IMR-90 (cell line): ENCODE data around the gene KAZN. TPM values are rescaled to one million over a fixed set of nuclear protein-coding genes. Genes with fewer than 3 reads are reported as not detected.

Source experiments
- ATAC-seq: fragments of 200-7000 bp; cut with Tn5 transposase; 2 replicates; pipeline ENCODE4 v1.9.1; 2020; ENCODE audit warnings: low read depth, mild to moderate bottlenecking, moderate library complexity
- BruUV-seq: library from RNA; stranded (reverse); fragments of 400-500 nt; replicated peaks from 2 replicates; lab custom pipeline; 2021; lab: Mats Ljungman, UMichigan
- CTCF ChIA-PET: fragments of 300-600 bp; formaldehyde crosslinking; extraction: SDS; loops from one replicate; lab custom pipeline; 2021; ENCODE audit warnings: antibody characterized with exemption; lab: Yijun Ruan, JAX
- POLR2A ChIA-PET: fragments of 300-600 bp; sonication (Branson Sonifier 250); formaldehyde crosslinking; loops from one replicate; lab custom pipeline; 2022; ENCODE audit warnings: antibody characterized with exemption; ENCODE audit not compliant: unreplicated experiment; lab: Charles Lee
- DNase-seq: peaks from one replicate; pipeline ENCODE4 v3.0.0; 2013
- H2AFZ ChIP-seq: replicated peaks from 2 replicates; pipeline ENCODE3; 2013; ENCODE audit warnings: low read length, mild to moderate bottlenecking; ENCODE audit not compliant: poor library complexity
- H2AK5ac ChIP-seq: 2 replicates; pipeline ENCODE4 v1.6.1; 2013; ENCODE audit warnings: low read depth, low read length, inconsistent platforms
- H2AK9ac ChIP-seq: replicated peaks from 2 replicates; pipeline ENCODE3; 2013; ENCODE audit warnings: mild to moderate bottlenecking, low read depth, low read length, moderate library complexity; ENCODE audit not compliant: poor library complexity
- H2BK120ac ChIP-seq: 2 replicates; pipeline ENCODE4 v1.6.1; 2013; ENCODE audit warnings: low read depth, low read length, inconsistent platforms
- H2BK15ac ChIP-seq: 3 replicates; pipeline ENCODE4 v1.6.1; 2013; ENCODE audit warnings: low read depth, low read length, inconsistent platforms
- H2BK20ac ChIP-seq: 2 replicates; pipeline ENCODE4 v1.6.1; 2013; ENCODE audit warnings: low read depth, mild to moderate bottlenecking, inconsistent platforms, low read length, moderate library complexity
- H2BK5ac ChIP-seq: 2 replicates; pipeline ENCODE4 v1.6.1; 2013; ENCODE audit warnings: mild to moderate bottlenecking, low read depth, low read length, inconsistent platforms; ENCODE audit not compliant: poor library complexity, severe bottlenecking
- H3K14ac ChIP-seq: replicated peaks from 2 replicates; pipeline ENCODE4 v1.6.1; 2013; ENCODE audit warnings: low read depth, low read length, inconsistent platforms
- H3K18ac ChIP-seq: 2 replicates; pipeline ENCODE4 v1.6.1; 2013; ENCODE audit warnings: low read depth, low read length, control low read depth
- H3K23ac ChIP-seq: 2 replicates; pipeline ENCODE4 v1.6.1; 2013; ENCODE audit warnings: low read depth, low read length, inconsistent platforms
- H3K27ac ChIP-seq: 2 replicates; pipeline ENCODE4 v1.5.1; 2013; ENCODE audit warnings: mild to moderate bottlenecking, control low read depth, low read length; ENCODE audit not compliant: insufficient read depth
- H3K27me3 ChIP-seq: 2 replicates; pipeline ENCODE4 v1.6.1; 2013; ENCODE audit warnings: low read length; ENCODE audit not compliant: control insufficient read depth, insufficient read depth
- H3K36me3 ChIP-seq: 2 replicates; pipeline ENCODE4 v1.6.1; 2013; ENCODE audit warnings: low read length, mixed read lengths; ENCODE audit not compliant: control insufficient read depth, insufficient read depth
- H3K4ac ChIP-seq: 2 replicates; pipeline ENCODE4 v1.6.1; 2013; ENCODE audit warnings: low read depth, low read length, inconsistent platforms
- H3K4me1 ChIP-seq: 2 replicates; pipeline ENCODE4 v1.6.1; 2013; ENCODE audit warnings: low read length, mixed read lengths; ENCODE audit not compliant: control insufficient read depth, insufficient read depth
- H3K4me2 ChIP-seq: 2 replicates; pipeline ENCODE4 v1.6.1; 2013; ENCODE audit warnings: low read depth, mild to moderate bottlenecking, control low read depth, low read length, moderate library complexity
- H3K4me3 ChIP-seq: 2 replicates; pipeline ENCODE4 v1.5.1; 2013; ENCODE audit warnings: low read depth, mild to moderate bottlenecking, control low read depth, low read length, moderate library complexity; ENCODE audit not compliant: insufficient read depth
- H3K56ac ChIP-seq: 2 replicates; pipeline ENCODE4 v1.6.1; 2013; ENCODE audit warnings: low read length, inconsistent platforms; ENCODE audit not compliant: insufficient read depth; ENCODE audit errors: extremely low read depth
- H3K79me1 ChIP-seq, 2 experiments: 2 replicates each; pipeline ENCODE4 v1.6.1; 2013; ENCODE audit warnings: low read length in 2 of 2, inconsistent platforms in 1 of 2, low read depth in 1 of 2
- H3K9ac ChIP-seq: 2 replicates; pipeline ENCODE4 v1.6.1; 2013; ENCODE audit warnings: low read depth, low read length, control low read depth
- H3K9me1 ChIP-seq: 2 replicates; pipeline ENCODE4 v1.6.1; 2013; ENCODE audit warnings: low read length, inconsistent platforms; ENCODE audit not compliant: insufficient read depth
- H3K9me3 ChIP-seq: 2 replicates; pipeline ENCODE4 v1.6.1; 2013; ENCODE audit warnings: low read length; ENCODE audit not compliant: control insufficient read depth, insufficient read depth
- H4K20me1 ChIP-seq: 2 replicates; pipeline ENCODE4 v1.6.1; 2013; ENCODE audit warnings: low read length, inconsistent platforms; ENCODE audit not compliant: insufficient read depth
- H4K5ac ChIP-seq: 2 replicates; pipeline ENCODE4 v1.6.1; 2013; ENCODE audit warnings: mild to moderate bottlenecking, low read depth, low read length, control low read depth
- H4K8ac ChIP-seq, 2 experiments: 2 replicates each; pipeline ENCODE4 v1.6.1; 2013; ENCODE audit warnings: low read depth in 2 of 2, low read length in 2 of 2, control low read depth in 1 of 2, inconsistent platforms in 1 of 2
- H4K91ac ChIP-seq: 2 replicates; pipeline ENCODE4 v1.6.1; 2013; ENCODE audit warnings: low read depth, low read length, inconsistent platforms; ENCODE audit not compliant: insufficient read depth
- BHLHE40 ChIP-seq: fragments of 150-350 bp; IDR thresholded peaks from 2 replicates; pipeline ENCODE4 v1.6.1; 2016; ENCODE audit warnings: mild to moderate bottlenecking, low read depth, low read length
- CEBPB ChIP-seq: IDR thresholded peaks from 2 replicates; pipeline ENCODE4 v1.6.1; 2012; ENCODE audit warnings: low read depth, low read length, improper control_type of control experiment
- CHD1 ChIP-seq: IDR thresholded peaks from 2 replicates; pipeline ENCODE4 v1.6.1; 2012; ENCODE audit warnings: low read depth, low read length, improper control_type of control experiment
- CTCF ChIP-seq: conservative IDR thresholded peaks from 2 replicates; pipeline ENCODE4 v1.5.1; 2012; ENCODE audit warnings: mild to moderate bottlenecking, low read depth, low read length, improper control_type of control experiment
- ELK1 ChIP-seq: fragments of 150-350 bp; IDR thresholded peaks from 2 replicates; pipeline ENCODE4 v1.6.1; 2016; ENCODE audit warnings: low read depth, mild to moderate bottlenecking, low read length, moderate library complexity, borderline replicate concordance
- FOS ChIP-seq: fragments of 150-350 bp; IDR thresholded peaks from 2 replicates; pipeline ENCODE4 v1.6.1; 2016; ENCODE audit warnings: low read depth, low read length
- MAFK ChIP-seq: IDR thresholded peaks from 2 replicates; pipeline ENCODE4 v1.6.1; 2012; ENCODE audit warnings: low read depth, low read length, improper control_type of control experiment
- MAZ ChIP-seq: IDR thresholded peaks from 2 replicates; pipeline ENCODE4 v1.6.1; 2012; ENCODE audit warnings: low read depth, mild to moderate bottlenecking, low read length, improper control_type of control experiment, moderate library complexity, borderline replicate concordance
- MXI1 ChIP-seq: IDR thresholded peaks from 2 replicates; pipeline ENCODE4 v1.6.1; 2012; ENCODE audit warnings: low read depth, mild to moderate bottlenecking, low read length, moderate library complexity, borderline replicate concordance
- NFE2L2 ChIP-seq: fragments of 150-350 bp; IDR thresholded peaks from 2 replicates; pipeline ENCODE4 v1.6.1; 2016; ENCODE audit warnings: low read depth, mild to moderate bottlenecking, low read length
- POLR2A ChIP-seq: IDR thresholded peaks from 2 replicates; pipeline ENCODE4 v1.6.1; 2012; ENCODE audit warnings: mild to moderate bottlenecking, low read depth, low read length
- RAD21 ChIP-seq: IDR thresholded peaks from 2 replicates; pipeline ENCODE4 v1.6.1; 2012; ENCODE audit warnings: low read length, improper control_type of control experiment
- RCOR1 ChIP-seq: IDR thresholded peaks from 2 replicates; pipeline ENCODE4 v1.6.1; 2012; ENCODE audit warnings: mild to moderate bottlenecking, low read length, improper control_type of control experiment; ENCODE audit not compliant: insufficient replicate concordance
- RFX5 ChIP-seq: IDR thresholded peaks from 2 replicates; pipeline ENCODE4 v1.8.0; 2012; ENCODE audit warnings: low read depth, mild to moderate bottlenecking, low read length, moderate library complexity
- SMC3 ChIP-seq: fragments of 150-350 bp; IDR thresholded peaks from 2 replicates; pipeline ENCODE4 v1.6.1; 2016; ENCODE audit warnings: low read depth, mild to moderate bottlenecking, antibody characterized with exemption, low read length, moderate library complexity
- USF2 ChIP-seq: fragments of 150-350 bp; IDR thresholded peaks from 2 replicates; pipeline ENCODE4 v1.6.1; 2017; ENCODE audit warnings: mild to moderate bottlenecking, antibody characterized with exemption, low read length, low read depth
- WGBS, 2 experiments: methylation state at CpG; one replicate each; pipeline versions ENCODE4 v1.1.5 to v1.1.7; 2013; ENCODE audit warnings: missing lambda C conversion rate in 2 of 2; ENCODE audit not compliant: insufficient read length in 1 of 2; ENCODE audit errors: extremely low coverage in 2 of 2; 5-methylcytosine and 5-hydroxymethylcytosine counted together
- dilution Hi-C: fragments of 300-500 bp; cut with HindIII; formaldehyde crosslinking; loops from one replicate; pipeline ENCODE4 v1.14.3; 2018; ENCODE audit warnings: low sequenced_read_pairs; ENCODE audit not compliant: unreplicated experiment
- in situ Hi-C: fragments of 300-500 bp; cut with MboI; formaldehyde crosslinking; loops from 3 replicates; pipeline ENCODE4 v1.14.3; 2019; ENCODE audit warnings: low sequenced_read_pairs, inconsistent platforms, mixed read lengths
- intact Hi-C: fragments of 100-400 bp; cut with micrococcal nuclease; formaldehyde crosslinking; loops from 2 replicates; pipeline ENCODE4 v1.10.0; 2022
- polyA plus RNA-seq, 3 experiments: library from polyadenylated mRNA; depleted of rRNA; stranded (reverse); fragments of >200 nt; gene quantifications; 2 replicates each; pipeline ENCODE4 v1.2.3, GENCODE V29; 2012; ENCODE audit warnings: low replicate concordance in 1 of 3
- total RNA-seq: library from RNA; depleted of rRNA; stranded (reverse); fragments of >200 nt; gene quantifications from 2 replicates; pipeline ENCODE4 v1.2.3, GENCODE V29; 2012

Gene KAZN
- total and polyA plus RNA-seq, 2 of the 4 experiments (the other 2 are of a cell fraction) = 5.2 to 10.5 TPM

GRCh38 chr1:14852291-14852690, 253.8 kb downstream of the KAZN start:
- no TSS peak for BruUV-seq

More at GRCh38 chr1:14852291-14852690, 253.8 kb downstream of the KAZN start:
- Histone ChIP-seq H4K91ac (no peak overlapping the region), H4K8ac (no peak overlapping the region), H3K9me1 (peaks cover 3% of the 10 kb centered on the region; the same call in 1 of the 2 replicates), H2BK5ac (no peak overlapping the region), H3K4me1 (peaks cover 2% of the 10 kb centered on the region; the same call in 1 of the 2 replicates), H4K5ac (no peak overlapping the region), H3K4me3 (no peak overlapping the region), H2AFZ (no peak overlapping the region), H2BK20ac (no peak overlapping the region), H3K79me1 (no peaks in the 10 kb centered on the region), H3K18ac (no peak overlapping the region), H2AK9ac (no peak overlapping the region), H3K27me3 (peaks cover 17% of the 10 kb centered on the region), H4K20me1 (no peaks in the 10 kb centered on the region), H3K9ac (no peak overlapping the region), H3K36me3 (no peaks in the 10 kb centered on the region), H3K14ac (no peak overlapping the region), H3K9me3 (no peaks in the 10 kb centered on the region), H3K23ac (no peak overlapping the region), H3K27ac (no peak overlapping the region), H3K56ac (no peak overlapping the region), H3K4ac (no peak overlapping the region), H2BK15ac (no peak overlapping the region), H2AK5ac (no peak overlapping the region), H3K4me2 (no peak overlapping the region), H2BK120ac (no peak overlapping the region)
- POLR2A ChIA-PET = no interaction called here
- CTCF ChIA-PET = interaction anchor here (1.0 kb wide), 1 partner anchor 43 kb away, joined by 3 read pairs; no protein-coding TSS in a partner anchor
- DNase-seq (no peak), ATAC-seq (no peak)
- dilution Hi-C loops (no loop called here), in situ Hi-C loops (no loop called here), intact Hi-C loops (no loop called here)
- no peak for TF ChIP-seq BHLHE40
- no peak for TF ChIP-seq CTCF
- TF ChIP-seq MAZ = no peak
- TF ChIP-seq NFE2L2 = no peak
- no peak for TF ChIP-seq CHD1
- TF ChIP-seq RAD21 = no peak
- no peak for TF ChIP-seq POLR2A
- TF ChIP-seq RFX5 = no peak
- no peak for TF ChIP-seq CEBPB
- TF ChIP-seq RCOR1 = no peak
- no peak for TF ChIP-seq USF2
- no peak for TF ChIP-seq MXI1
- no peak for TF ChIP-seq MAFK
- no peak for TF ChIP-seq ELK1
- no peak for TF ChIP-seq SMC3
- TF ChIP-seq FOS = no peak
- 90% methylated on average over 2 of the region's 9 CpGs; no CpG with 5 or more reads in 1 of the 2 experiments for WGBS, 2 experiments
